ENCODE results near the gene MMP7.

GRCh38 chr11:102500829-102501228 lies 29.7 kb downstream of the MMP7 start:
- no peak for TF ChIP-seq EZH2 (IDR thresholded peaks at IDR 0.05; ENCODE audit: low read length, missing control alignments)
- TF ChIP-seq, protein P1, sequence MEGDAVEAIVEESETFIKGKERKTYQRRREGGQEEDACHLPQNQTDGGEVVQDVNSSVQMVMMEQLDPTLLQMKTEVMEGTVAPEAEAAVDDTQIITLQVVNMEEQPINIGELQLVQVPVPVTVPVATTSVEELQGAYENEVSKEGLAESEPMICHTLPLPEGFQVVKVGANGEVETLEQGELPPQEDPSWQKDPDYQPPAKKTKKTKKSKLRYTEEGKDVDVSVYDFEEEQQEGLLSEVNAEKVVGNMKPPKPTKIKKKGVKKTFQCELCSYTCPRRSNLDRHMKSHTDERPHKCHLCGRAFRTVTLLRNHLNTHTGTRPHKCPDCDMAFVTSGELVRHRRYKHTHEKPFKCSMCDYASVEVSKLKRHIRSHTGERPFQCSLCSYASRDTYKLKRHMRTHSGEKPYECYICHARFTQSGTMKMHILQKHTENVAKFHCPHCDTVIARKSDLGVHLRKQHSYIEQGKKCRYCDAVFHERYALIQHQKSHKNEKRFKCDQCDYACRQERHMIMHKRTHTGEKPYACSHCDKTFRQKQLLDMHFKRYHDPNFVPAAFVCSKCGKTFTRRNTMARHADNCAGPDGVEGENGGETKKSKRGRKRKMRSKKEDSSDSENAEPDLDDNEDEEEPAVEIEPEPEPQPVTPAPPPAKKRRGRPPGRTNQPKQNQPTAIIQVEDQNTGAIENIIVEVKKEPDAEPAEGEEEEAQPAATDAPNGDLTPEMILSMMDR (conservative IDR thresholded peaks at IDR 0.05 in 1 of 2, IDR thresholded peaks at IDR 0.05 in 1 of 2; ENCODE audit: low read depth in 1 of 2, low read length in 2 of 2) = no peak
